GM21825 (cell line): Measurements from ENCODE around the gene VWF.
A peak's percentile ranks its signal among the peaks of the same experiment; 100 is the strongest.
"Not testable (repeated sequence)": the region's sequence is repeated elsewhere in the genome, so short reads cannot be mapped to it uniquely, and the experiment has no call there.

Experiments
- ATAC-seq: cut with Tn5 transposase; IDR thresholded peaks from one replicate; pipeline ENCODE4 v1.9.1; 2021; ENCODE audit warnings: mild to moderate bottlenecking, moderate library complexity; ENCODE audit not compliant: unreplicated experiment

Gene VWF

GRCh38 chr12:6124411-6125309 is at the start of gene VWF:
Gene VWF (minus strand): TSS chr12:6124670. CDS start chr12:6123196, 1,474 bp downstream.
- no peak for ATAC-seq

GRCh38 chr12:6172862-6173261 is 48.4 kb upstream of the VWF start:
- no peak for ATAC-seq

DNA sequence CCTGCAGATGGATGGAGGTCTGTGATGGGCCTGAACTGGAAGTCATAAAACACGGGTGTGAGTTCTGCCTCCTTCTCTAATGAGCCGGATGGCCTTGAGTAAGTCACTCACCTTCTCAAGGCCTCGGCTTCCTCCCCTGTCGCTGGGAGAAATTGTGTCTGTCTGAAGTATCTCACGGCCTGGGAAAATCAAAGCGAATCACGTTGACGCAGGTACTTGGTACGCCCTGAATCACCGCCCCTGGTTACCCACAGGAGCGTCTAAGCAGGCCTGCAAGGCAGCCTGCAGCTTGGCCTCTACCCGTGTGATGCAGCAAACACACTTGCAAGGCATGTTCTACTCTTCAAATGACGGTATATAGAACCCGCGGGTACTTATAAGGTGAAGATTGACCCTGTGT is 47.6 kb upstream of the VWF start:
- ATAC-seq: no peak

DNA sequence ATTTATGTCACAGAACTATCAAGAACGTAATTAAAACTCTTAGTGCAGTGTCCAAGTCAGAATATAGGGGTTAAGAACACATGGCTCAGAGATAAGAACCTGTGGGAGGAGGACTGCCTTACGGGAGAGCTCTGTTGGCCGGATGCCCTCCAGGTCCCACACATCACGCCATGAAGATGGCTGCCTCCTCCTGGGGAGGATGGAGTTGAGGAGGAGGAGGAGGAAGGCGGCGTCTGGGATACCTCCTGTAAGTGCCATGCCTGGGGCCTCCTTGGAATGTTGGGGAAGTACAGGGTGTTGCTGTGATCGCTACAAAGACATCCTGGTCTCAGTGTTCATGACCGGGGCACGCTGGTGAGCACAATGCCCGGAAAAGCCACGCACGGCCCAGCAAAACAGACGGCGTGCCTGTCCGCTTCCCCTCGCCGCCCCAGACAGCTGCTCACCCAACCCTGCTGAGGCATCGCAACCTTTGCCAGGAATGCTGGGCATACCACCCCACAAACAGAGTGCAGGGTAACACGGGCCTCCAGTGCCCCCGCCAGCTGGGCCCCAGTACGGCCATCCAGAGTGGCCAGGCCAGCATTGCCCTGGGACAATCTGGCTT is 47.0 kb upstream of the VWF start:
- no peak for ATAC-seq

GRCh38 chr12:6167327-6168280 is 43.1 kb upstream of the VWF start:
- peak; percentile 68 for ATAC-seq

DNA sequence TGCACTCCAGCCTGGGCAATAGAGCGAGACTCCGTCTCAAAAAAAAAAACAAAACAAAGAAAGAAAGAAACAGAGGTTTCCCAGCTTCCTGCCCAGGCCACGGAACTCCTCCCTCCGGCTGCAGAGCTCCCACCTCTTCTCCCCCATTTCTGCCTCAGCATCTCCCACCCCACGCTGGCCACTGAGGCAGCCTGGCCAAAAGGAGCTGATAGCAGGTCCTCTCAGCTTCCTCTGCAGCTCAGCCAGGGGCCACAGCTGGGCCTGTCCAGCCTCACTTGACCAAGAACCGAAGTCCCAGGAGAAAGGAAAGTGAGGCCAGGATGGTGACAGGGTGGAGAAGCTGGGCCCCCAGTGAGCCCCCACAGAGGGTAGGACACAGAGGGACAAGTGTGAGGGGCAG is 42.3 kb upstream of the VWF start:
- no peak for ATAC-seq

- no peak for ATAC-seq
Measured at GRCh38 chr12:6165395-6165794, 40.9 kb upstream of the VWF start.

DNA sequence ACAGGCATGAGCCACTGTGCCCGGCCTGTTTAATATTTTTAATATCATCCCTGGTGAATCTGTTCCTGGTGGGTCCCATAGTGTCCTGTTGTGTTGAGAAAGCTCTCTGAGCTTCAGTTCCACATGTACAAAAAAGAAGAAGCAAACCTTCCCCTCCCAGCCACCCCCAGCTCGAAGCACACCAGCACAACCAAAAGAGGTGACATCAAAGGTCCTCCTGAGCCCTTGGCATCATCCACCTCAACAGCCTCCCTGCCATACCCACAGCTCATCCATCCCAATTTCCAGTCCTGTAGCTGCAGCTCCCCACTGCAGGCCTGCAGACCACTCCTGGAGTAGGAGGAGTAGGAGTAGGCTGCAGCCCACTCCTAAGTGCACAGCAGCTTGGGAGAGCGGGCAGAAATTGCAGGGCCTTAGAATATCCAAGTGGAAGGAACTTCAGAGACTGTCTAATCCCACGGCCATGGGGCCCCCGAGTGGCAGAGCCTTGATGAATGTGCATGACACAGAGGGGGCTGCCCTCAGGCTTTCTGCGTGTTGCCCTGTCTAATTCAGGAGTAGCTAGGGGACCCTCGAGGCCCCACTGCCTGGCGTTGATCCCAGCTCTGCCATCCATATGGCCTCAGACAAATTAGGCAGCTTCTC is 39.1 kb upstream of the VWF start:
- ATAC-seq: no peak

- no peak for ATAC-seq
Measured at GRCh38 chr12:6161124-6161882, 36.8 kb upstream of the VWF start.

- ATAC-seq: not testable (repeated sequence)
Measured at GRCh38 chr12:6160049-6160649, 35.7 kb upstream of the VWF start.

GRCh38 chr12:6159166-6160011 is 34.9 kb upstream of the VWF start:
- ATAC-seq: not testable (repeated sequence)

GRCh38 chr12:6158749-6159148 is 34.3 kb upstream of the VWF start:
- ATAC-seq: no peak

DNA sequence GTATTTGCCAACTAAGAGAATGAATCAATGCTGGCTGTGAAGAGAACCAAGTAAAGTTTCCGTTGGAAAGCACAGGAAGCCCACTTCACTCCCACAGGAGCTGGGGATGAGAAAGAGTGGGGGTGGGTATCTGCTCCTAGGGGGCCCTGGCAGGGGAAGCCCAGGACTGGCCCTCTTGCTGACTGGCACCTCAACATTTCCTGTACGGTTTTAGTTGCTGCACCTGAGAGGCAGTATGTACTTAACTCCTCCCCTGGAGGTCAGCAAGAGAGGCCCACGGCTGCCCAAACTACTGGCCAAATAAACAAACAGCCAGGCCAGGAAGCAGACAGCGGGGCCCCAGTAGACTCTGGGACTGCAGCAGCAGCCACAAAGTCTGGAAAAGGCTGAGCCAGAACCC is 33.8 kb upstream of the VWF start:
- no peak for ATAC-seq

DNA sequence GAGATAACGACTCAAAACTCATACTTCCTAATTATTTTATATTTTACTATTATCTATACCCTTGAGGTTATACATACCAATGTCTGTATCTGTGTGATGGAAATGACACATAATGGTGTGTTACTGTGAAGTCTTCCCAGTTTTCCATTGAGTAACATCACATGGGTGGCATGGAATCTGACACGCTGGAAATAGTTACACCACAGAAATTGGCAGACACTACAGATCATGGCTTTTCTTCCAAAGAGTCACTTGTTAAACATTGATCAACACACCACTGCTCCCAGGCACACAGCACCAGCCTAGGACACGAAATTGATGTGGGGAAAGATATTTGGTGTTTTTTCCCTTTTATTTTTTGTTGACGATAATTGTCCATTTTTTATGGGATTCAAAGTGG is 33.0 kb upstream of the VWF start:
- ATAC-seq: no peak

DNA sequence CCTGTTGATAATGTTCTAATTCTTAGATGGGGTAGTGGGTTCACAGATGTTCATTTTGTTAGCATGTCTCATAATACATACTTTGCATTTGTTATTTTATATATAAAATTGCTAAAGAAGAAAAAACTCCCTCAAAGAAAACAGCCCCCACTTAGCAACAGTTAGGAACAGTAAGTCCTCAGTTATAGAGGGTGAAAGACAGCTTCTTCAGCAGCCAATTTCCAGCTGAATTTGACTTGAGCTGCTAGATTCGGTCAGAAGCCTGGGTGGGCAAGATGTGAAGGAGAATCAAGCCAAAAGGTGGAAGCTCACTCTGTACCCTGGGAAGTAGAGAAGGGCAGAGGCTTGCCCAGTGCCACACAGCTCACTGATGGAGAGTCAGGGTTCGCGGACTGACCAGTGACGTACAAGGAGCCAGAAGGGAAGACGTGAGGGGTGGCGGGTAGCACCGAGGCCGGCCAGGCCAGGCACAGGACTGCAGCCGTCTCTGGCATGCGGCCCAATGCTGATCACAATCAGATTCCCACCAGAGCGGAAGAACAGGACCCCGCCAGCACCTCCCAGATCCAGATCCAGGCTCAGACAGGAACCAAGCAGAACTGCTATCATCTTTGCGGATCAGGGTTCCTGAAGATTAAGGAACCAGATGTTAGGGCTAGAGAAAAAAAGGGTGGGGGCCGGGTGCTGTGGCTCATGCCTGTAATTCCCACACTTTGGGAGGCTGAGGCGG is 30.4 kb upstream of the VWF start:
- ATAC-seq: no peak

DNA sequence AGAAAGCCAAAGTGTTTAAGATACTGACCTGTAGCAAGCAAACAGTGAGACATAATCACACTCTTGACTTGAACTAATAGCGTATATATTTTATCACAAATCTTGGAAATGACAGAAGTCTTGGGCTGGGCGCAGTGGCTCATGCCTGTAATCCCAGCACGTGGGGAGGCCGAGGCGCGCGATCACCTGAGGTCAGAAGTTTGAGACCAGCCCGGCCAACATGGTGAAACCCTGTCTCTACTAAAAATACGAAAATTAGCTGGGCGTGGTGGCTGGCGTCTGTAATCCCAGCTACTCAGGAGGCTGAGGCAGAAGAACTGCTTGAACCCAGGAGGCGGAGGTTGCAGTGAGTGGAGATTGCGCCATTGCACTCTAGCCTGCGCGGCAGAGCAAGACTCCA is 24.3 kb upstream of the VWF start:
- not testable (repeated sequence) for ATAC-seq

GRCh38 chr12:6148061-6148460 is 23.6 kb upstream of the VWF start:
- no peak for ATAC-seq

- ATAC-seq: no peak
Measured at GRCh38 chr12:6146951-6147350, 22.5 kb upstream of the VWF start.
